LNCaP clone FGC (cell line): ENCODE measurements around the gene RNF214.

ENCODE experiments used
- DNase-seq: peaks from one replicate; pipeline ENCODE4 v3.0.0-alpha.2; 2011; ENCODE audit warnings: low read depth
- H3K4me3 ChIP-seq: 2 replicates; pipeline ENCODE4 v1.5.1; 2011; ENCODE audit warnings: mild to moderate bottlenecking, low read depth, low read length, control low read depth
- CTCF ChIP-seq: IDR thresholded peaks from 2 replicates; pipeline ENCODE4 v1.5.1; 2012; ENCODE audit warnings: mild to moderate bottlenecking; ENCODE audit not compliant: control insufficient read depth, insufficient read depth; ENCODE audit errors: extremely low read depth

Gene RNF214

GRCh38 chr11:117198613-117199012 is 33.9 kb upstream of the RNF214 start:
- DNase-seq: no peak
- TF ChIP-seq CTCF: no peak
- no peak overlapping the region for H3K4me3 ChIP-seq

- H3K4me3 ChIP-seq: no peak within 1 kb of the TSS
- TF ChIP-seq CTCF: no peak
- no peak for DNase-seq
Observed at GRCh38 chr11:117199053-117199915, 33.2 kb upstream of the RNF214 start, which contains the start of gene TAGLN. TSS of gene TAGLN (plus strand) at chr11:117199370. CDS start at chr11:117203014, 3,644 bp downstream.

DNA sequence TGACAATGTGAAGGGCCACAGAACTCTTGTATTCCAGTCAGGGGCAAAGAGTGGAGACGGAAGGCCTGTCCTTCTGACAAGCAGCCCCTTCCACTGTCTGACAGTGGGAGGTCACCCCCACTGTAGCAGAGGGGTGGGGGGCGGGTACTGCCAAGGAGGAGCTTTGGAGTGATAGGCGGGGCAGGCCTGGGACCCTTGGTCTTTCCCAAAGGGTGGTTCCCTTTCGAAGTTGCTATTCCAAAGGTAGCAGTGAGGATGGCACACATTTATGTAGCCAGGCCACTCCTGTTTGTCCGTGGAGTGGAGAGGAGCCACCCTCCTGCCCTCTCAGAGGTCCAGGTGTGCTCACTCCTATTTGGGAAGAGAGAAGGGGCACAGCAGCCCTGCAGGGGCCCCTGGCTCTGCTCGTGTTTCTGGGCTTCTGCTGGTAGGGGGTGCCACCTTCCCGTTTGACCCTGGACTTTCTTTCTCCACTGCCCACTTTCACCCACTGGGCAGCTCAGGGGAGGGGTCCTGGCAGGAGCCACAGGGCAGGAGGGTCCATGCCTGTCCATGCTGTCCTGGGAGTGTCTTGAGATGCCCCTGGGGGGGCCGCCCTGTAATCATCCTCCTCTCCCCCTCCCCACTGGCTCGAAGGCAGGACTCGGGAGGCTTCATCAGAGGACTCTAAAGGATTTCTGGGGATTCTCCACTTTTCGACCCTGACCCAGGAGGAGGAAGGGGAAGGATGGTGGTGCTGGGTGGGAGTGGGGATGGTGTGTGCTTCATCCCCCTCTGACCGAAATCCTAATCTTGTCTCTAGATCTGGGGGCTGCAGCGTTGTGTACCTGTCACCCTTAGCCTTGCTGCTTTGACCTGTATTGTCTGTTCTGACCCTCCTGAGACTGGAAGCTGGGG is 32.3 kb upstream of the RNF214 start:
- TF ChIP-seq CTCF: no peak
- no peak for DNase-seq
- no peak overlapping the region for H3K4me3 ChIP-seq

DNA sequence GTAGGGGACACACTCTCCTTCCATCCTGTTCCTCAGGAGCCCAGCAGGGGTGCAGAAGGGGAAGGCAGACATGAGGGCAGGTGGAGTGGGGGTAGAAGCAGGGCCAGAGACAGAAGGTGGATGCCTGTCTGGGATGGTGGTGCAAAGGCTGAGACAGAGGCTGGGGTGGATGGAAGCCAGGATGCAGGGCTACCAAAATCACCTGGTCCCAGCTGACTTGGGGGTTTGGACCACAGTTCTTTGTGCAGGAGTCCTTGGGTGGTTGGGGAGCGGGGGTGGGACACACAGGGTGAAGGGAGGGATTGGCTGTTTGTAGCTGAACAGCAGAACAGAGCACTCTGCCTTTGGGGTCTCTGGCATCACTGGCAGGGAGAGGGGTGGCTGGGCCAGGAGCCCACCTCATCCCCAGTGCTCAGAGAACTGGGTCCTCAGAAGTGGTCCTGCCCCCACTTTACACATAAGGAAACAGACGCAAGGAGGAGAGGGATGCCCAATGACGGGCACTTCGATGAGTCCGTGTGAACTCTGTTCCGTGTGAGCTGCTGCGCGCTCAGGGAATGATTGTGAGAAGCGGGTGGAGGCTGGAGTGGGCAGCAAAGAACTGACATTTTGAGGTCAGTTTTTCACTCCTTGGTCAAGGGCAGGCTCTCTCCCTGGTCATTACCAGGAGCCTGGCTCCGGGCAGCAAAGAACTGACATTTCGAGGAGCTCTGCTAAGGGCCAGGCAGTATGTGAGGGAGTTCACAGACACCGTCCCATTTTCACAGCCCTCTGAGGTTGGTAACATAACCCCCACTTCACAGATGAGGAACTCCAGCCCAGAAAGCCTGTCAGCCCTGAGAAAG is 31.4 kb upstream of the RNF214 start:
- H3K4me3 ChIP-seq: no peak overlapping the region
- no peak for TF ChIP-seq CTCF
- no peak for DNase-seq

DNA sequence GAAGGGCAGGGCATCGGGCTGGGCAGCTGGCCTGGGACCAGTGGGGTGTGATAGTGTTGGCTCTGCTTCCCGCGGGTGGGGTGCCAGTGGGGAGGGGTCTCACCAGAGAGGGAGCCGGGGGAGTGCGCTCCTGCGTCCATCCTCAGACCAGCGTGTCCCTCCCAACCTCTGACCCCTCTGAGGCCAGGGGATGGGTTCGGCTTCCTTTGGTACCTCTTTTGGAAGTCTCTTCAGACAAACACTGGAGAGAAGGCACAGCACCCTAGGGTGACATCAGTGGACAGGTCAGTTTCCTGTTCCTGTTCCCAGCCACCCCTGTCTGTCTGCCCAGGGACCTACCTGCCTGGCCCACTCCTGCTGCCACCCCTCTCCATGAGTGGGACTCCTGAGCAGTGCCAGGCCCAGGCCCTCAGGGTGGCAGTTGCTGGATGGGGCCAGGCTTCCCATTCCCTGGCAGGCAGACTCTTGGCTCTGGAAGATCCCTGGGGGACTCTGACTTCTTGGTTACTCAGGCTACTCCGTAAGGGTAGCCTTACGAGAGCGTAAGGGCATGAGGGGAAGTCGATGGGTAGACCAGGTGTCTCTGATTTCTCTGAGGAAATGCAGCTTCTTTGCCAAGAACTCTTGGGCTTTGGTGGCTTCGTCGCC is 30.7 kb upstream of the RNF214 start:
- no peak for TF ChIP-seq CTCF
- no peak overlapping the region for H3K4me3 ChIP-seq
- DNase-seq: no peak
